Fibroblast of mammary gland (primary cell): ENCODE results near the gene MAML3.

ENCODE experiments used
- DNase-seq: peaks from one replicate; pipeline ENCODE4 v3.0.0-alpha.2; 2010; ENCODE audit warnings: low read depth
- H3K4me3 ChIP-seq: 2 replicates; pipeline ENCODE4 v1.5.1; 2011; ENCODE audit warnings: low read depth, mild to moderate bottlenecking, low read length, moderate library complexity; ENCODE audit not compliant: control insufficient read depth
- CTCF ChIP-seq: conservative IDR thresholded peaks from 2 replicates; pipeline ENCODE4 v1.5.1; 2011; ENCODE audit warnings: low read depth, low read length, inconsistent platforms; ENCODE audit not compliant: control insufficient read depth, insufficient read depth

MAML3 gene

GRCh38 chr4:139781066-139781465 lies 372.9 kb downstream of the MAML3 start:
- H3K4me3 ChIP-seq: no peak overlapping the region
- DNase-seq: no peak
- no peak for TF ChIP-seq CTCF

GRCh38 chr4:139779691-139780090 lies 374.3 kb downstream of the MAML3 start:
- no peak for TF ChIP-seq CTCF
- no peak for DNase-seq
- H3K4me3 ChIP-seq: no peak overlapping the region

GRCh38 chr4:139777757-139778156 lies 376.2 kb downstream of the MAML3 start:
- DNase-seq: no peak
- no peak overlapping the region for H3K4me3 ChIP-seq
- TF ChIP-seq CTCF: no peak

- TF ChIP-seq CTCF: no peak
- DNase-seq: no peak
- no peak overlapping the region for H3K4me3 ChIP-seq
Observed at GRCh38 chr4:139776235-139776634, 377.7 kb downstream of the MAML3 start.

- no peak for DNase-seq
- no peak for TF ChIP-seq CTCF
Observed at GRCh38 chr4:139774759-139775487, 379.1 kb downstream of the MAML3 start.

GRCh38 chr4:139773560-139774318 lies 380.2 kb downstream of the MAML3 start:
- TF ChIP-seq CTCF: no peak
- no peak overlapping the region for H3K4me3 ChIP-seq
- DNase-seq: no peak

More at GRCh38 chr4:139774759-139775487, 379.1 kb downstream of the MAML3 start:
- H3K4me3 ChIP-seq: no peak overlapping the region
